ENCODE data around the gene KIFBP. TPM values are rescaled to one million over a fixed set of nuclear protein-coding genes. Genes with fewer than 3 reads are reported as not detected.
A peak's percentile ranks its signal among the peaks of the same experiment; 100 is the strongest.

Gene KIFBP
- total RNA-seq, 1 donor from 2014 or later, result 15.0 TPM

DNA sequence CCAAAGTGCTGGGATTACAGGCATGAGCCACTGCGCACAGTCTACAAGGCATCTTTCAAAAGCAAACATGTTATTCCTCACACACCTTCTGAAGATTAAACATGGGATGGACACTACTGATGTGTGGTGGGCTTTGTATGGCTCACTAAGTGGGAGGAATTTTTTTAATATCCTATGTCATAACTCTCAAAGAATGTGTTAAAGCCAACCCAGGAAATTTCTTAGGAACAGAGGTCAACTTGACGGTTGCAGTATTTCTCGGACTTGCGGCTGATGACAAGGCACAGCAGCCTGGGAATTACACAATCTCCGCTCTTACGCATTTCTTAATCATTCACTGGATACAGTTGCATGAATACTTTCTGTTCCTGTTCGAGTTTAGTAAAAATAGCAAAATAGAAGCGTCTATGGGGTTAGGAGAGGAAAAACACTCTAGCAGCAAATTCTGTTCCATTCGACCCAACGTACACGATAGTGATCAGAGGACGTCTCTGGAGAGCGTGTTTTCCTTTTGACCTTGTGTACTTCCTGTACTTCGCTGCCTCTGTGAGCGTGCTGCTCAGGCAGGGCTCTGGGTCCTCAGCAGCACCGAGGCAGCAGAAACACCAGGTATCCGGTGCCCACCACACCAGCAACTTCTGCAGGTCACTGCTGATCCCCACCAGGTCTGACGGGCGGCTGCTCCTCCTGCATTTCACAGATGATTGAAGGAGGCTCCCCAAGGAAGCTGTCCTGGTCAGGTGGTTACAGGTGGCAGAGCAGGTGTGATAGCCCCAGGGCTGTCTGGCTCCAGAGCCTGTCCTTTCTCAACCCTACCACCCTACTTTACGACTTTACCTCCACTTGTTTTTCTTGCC, 72.9 kb downstream of the KIFBP start:
- Mint-ChIP-seq H3K4me1 (peaks cover 57% of the 10 kb centered on the region), H3K27ac (peak overlapping the region; percentile 88), H3K27me3 (no peaks in the 10 kb centered on the region), H3K9me3 (peaks cover 4% of the 10 kb centered on the region), H3K36me3 (ENCODE audit: low read depth) (peaks cover 2% of the 10 kb centered on the region), H3K4me3 (peak overlapping the region; percentile 73)
- intact Hi-C loops (cut with micrococcal nuclease), result no loop called here
- DNase-seq, result peak; percentile 80

DNA sequence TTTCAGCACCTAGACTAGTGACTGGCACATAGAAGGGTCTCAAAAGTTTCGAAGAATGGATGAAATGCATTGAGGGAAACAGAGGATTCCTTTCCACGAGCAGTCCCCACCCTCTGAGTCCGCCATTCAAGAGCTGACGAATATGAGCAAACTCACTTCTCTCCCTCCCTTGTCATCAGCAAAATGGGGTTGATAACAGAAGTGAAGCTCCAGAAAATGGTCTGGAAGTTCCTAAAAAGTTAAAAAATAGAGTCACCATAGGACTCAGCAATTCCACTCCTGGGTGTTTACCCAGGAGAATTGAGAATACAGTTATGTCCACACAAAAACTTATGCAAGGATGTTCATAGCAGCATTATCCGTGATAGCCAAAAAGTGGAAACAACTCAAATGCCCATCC, 74.3 kb downstream of the KIFBP start:
- H3K4me1 Mint-ChIP-seq, result peaks cover 44% of the 10 kb centered on the region
- peak overlapping the region; percentile 4 for H3K27ac Mint-ChIP-seq
- H3K9me3 Mint-ChIP-seq, result peaks cover 4% of the 10 kb centered on the region
- no peak overlapping the region for H3K4me3 Mint-ChIP-seq
- H3K27me3 Mint-ChIP-seq, result no peaks in the 10 kb centered on the region
- intact Hi-C loops (cut with micrococcal nuclease), result no loop called here
- no peak for DNase-seq
- peaks cover 2% of the 10 kb centered on the region for H3K36me3 Mint-ChIP-seq (ENCODE audit: low read depth)

DNA sequence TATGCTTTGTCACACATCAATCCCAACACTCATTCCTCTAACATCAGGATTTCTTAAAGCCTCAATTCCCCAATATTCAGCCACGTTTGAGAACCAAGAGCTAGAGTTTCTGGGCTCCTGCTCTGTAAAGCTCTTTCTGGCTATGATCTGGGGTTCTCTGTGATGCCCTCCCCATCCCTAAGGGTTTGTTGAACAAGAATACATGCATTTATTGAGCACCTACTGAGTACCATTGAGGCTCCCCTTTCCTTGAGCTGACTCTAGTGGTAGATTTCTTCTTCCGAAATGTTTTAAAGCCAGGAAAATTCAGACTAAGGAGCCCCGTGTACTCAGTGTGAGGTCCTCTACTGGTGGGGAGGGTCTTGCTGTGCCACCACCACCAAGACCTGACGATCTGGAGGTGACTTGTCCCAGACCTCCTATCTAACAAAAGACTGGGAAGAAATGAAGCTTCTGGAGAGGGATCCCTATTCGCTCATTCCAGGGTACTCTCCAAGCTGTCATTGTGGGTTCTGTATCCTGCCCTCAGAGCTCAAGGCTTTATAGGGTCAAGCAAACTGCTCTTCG, 76.2 kb downstream of the KIFBP start:
- intact Hi-C loops (cut with micrococcal nuclease), result loop anchor here (1.0 to 5.0 kb wide), 3 partner anchors 20 to 38 kb away; no protein-coding TSS in a partner anchor
- Mint-ChIP-seq H3K27ac (peak overlapping the region; percentile 99), H3K9me3 (peaks cover 4% of the 10 kb centered on the region), H3K4me3 (no peak overlapping the region), H3K4me1 (peaks cover 40% of the 10 kb centered on the region), H3K36me3 (ENCODE audit: low read depth) (peaks cover 2% of the 10 kb centered on the region), H3K27me3 (no peaks in the 10 kb centered on the region)
- DNase-seq, result no peak

DNA sequence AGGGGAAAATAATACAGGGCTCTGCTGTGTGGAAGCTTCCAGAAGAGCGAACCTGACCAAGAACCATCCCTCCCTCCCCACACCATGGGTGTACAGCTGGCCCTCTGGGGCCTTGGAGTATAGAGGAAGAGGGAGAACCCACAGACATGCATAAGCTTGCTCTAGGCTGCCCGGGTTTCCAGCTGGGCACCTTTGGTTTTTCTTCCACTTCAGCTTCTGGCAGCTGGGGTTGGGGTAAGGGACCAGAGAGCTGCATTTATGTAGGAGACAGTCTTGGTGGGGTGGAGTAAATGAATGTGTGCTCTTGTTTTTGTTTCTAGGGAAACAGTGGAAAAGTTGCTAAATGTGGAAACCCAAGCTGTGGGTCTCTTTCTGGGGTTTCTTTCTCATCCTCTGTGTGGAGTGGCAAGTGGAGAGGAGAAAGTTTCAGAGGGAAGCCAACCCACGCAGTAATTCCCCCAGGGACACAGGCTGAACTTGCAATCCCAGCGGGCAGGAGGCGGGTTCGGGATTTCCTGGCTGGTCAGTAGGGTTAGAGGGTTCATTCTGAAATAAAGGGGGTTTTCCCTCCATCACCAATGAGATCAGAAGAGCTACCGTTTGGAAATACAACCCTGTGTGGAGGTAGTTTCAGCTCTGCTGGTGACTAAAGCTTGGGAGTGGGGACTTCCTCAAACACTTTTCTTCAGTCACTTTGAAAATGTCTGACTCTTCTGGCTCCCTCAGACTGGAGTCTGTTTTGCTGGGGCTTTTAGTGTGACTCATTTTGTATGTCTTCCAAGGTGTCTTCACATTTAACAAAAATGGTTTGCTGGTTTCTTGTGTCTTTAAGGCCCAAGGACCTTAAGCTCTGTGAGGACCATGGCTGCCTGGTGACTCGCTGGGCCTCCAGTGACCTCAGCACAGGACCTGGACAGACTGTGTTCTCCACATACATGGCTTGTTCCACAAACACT, 77.1 kb downstream of the KIFBP start:
- DNase-seq, result peak; percentile 79
- Mint-ChIP-seq H3K4me3 (peak overlapping the region; percentile 82), H3K4me1 (peaks cover 40% of the 10 kb centered on the region), H3K9me3 (peaks cover 4% of the 10 kb centered on the region), H3K27me3 (no peaks in the 10 kb centered on the region), H3K27ac (peak overlapping the region; percentile 99), H3K36me3 (ENCODE audit: low read depth) (peaks cover 2% of the 10 kb centered on the region)
- intact Hi-C loops (cut with micrococcal nuclease), result loop anchor here (1.0 to 5.0 kb wide), 5 partner anchors 10 to 59 kb away; partner anchors contain the start of gene VPS26A

Other genes starting within 250 kb of the KIFBP start
- gene STOX1, start 161.3 kb upstream of the KIFBP start, total RNA-seq, result 0.76 and 0.82 TPM in 2 replicates
- 60.2 and 63.0 TPM in 2 replicates for gene DDX50, start 87.5 kb upstream of the KIFBP start, total RNA-seq
- 284 and 286 TPM in 2 replicates for gene DDX21, start 32.6 kb upstream of the KIFBP start, total RNA-seq
- 996 and 999 TPM in 2 replicates for gene SRGN, start 99.3 kb downstream of the KIFBP start, total RNA-seq
- gene VPS26A, start 135.4 kb downstream of the KIFBP start, total RNA-seq, result 29.2 and 30.8 TPM in 2 replicates
- gene SUPV3L1, start 191.4 kb downstream of the KIFBP start, total RNA-seq, result 58.3 and 63.9 TPM in 2 replicates
- gene HKDC1, start 231.5 kb downstream of the KIFBP start, total RNA-seq, result 0.07 and 0.09 TPM in 2 replicates